NCI-H526 treated with DMSO at 0.1 percent for 48 hours (cell line): ENCODE data around the gene PTPRN2.

Experiments used
- DNase-seq: peaks from one replicate; lab custom pipeline; 2025; lab: John Stamatoyannopoulos, UW

Gene PTPRN2

GRCh38 chr7:158014976-158015375, 572.6 kb downstream of the PTPRN2 start:
- no peak for DNase-seq

DNA sequence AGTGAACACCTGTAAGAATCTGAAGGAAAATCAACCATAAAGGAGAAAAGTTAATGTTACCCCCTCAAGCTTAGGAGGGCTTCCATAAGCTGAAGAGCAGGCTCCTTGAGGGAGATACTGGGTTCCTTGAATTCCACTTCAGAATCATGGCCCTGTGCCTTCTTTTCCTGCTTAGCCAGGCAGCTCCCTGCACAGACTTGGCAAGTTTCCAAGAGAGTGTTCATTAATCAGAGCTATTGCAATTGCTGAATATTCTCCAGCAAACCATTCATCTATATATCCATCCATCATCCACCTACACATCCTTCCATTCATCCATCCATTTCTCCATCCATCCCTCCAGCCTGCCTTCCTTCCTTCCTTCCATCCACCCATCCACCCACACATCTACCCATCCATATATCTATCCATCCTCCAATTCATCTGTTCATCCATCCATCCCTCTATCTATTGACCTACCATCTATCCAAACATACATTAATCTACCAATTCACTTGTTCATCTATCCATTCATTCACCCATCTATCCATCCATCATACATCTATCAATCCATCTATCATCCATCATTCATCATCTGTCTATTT, 574.4 kb downstream of the PTPRN2 start:
- DNase-seq = no peak

DNA sequence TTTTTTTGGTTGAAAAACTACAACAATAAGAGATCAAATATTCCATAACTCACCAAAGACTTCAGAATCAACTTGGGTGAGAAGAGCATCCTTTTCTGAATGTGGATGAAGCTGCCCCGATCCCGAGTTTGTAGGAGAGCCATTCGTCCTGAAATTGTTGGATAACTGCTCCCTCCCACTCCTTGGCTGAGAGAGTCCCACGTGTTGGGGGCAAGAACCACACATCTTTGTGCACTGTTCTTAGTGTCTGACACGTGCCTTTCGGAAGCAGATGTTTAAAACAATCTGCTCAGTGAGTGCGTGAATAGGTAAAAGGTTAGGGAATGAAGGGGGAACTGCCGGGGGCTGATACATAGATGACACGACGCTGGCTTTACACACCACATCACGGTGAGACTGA, 575.7 kb downstream of the PTPRN2 start:
- no peak for DNase-seq

DNA sequence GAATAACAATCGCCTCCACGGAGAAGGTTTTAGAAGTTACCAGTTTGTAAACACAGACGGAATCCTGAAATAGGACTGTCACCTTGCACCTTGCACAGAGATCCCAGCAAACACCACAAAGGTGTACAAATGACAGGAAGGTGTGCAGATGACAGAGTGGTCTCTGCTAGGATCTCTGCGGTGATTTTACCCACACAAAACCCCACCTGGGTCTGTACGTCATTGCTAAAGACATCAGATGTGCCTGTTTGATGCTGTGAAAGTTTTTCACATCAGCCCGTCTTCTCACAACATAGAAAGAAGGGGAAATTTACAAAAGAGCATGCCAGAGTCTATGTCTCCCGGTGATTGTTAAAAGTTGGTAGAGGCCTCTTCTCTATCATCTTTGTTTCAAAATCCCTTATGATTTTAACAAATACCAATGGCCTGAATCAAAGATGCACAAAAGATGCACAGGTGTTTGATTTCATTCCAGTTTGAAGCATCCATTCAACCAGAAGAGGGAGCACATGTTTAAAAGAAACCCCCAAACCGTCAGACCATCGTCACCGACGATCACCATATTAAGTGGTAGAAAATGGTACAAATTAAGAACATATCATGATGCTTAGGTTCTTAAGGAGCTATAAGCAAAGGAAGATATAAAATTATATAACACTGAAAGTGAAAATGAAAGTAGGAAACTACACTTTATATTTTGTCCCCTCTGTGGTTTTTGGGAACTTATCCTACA, 576.5 kb downstream of the PTPRN2 start:
- DNase-seq = no peak

- no peak for DNase-seq
These were observed 577.7 kb downstream of the PTPRN2 start for GRCh38 chr7:158009886-158010285.

DNA sequence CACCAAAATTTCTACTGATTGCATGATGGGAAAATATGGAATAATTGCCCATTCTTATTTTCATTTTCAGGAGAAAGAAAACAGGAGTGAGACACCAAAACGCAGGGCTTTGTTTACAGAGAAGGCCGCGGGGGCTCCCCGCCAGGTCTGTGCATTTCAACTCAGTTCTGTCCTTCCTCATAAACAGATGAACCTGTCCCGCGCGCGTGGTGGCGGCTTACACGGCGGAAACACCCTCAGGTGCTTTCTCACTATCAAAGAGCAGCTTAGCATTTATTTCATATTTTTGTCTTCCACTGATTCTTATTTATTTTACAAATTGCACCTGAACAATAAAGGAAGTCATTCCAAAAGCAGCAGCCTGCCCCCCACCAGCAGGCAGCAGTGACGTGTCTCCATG, 579.4 kb downstream of the PTPRN2 start:
- no peak for DNase-seq

DNA sequence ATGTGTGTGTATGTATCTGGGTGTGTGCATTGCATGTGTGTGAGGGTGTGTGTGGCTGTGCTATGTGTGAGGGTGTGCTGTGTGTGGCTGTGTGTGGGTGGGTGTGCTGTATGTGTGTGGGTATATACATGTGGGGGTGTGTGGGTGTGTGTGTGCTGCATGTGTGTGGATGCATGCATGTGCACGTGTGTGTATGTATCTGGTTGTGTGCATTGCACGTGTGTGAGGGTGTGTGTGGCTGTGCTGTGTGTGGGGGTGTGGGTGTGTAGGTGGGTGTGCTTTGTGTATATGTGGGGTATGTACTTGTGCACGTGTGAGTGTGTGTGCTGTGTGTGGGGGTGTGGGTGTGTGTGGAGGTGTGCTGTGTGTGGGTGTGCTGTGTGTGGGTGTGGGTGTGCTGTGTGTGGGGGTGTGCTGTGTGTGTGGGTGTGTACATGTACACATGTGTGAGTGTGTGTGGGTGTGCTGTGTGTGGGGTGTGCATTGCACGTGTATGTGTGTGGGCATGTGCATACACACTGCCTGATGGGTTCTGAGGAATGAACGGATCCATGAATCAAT, 579.8 kb downstream of the PTPRN2 start:
- DNase-seq = no peak

DNA sequence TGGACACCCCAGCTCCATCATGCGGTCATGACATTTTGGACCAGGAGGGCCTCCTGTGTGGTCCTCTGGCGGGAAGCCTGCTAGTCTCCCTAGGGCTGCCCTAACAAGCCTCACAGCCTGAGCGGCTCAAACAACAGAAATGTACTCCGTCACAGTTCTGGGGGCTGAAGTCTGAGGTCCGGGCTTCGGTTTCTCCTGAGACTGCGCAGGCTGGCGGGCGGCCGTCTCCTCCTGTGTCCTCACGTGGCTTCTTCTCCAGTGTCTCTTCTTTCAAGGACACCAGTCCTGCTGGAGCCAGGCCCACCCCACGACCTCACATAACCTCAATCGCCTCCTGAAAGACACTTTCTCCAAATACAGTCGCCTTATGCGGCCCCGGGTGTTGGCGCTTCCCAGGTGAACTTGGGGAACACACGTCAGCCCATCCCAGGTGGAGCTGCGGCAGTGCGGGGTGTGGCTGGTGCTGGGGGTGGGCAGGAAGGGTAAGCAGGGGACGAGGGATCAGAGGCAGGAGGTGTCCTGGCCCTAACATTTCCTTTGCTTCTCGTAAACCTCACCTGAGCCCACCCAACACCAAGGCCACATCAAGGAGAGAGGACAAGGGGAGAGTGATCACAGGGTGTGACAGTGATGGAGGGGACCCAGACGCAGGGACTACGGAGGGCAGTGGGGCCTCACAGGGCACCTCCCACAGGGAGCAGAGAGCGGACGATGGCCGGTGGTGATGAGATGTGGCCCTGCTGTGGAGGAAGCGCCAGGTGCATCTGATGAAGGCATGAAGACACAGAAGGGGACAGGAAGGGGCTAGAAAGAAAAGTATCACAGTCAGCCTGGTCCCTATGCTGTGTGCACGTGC, 580.6 kb downstream of the PTPRN2 start:
- no peak for DNase-seq

DNA sequence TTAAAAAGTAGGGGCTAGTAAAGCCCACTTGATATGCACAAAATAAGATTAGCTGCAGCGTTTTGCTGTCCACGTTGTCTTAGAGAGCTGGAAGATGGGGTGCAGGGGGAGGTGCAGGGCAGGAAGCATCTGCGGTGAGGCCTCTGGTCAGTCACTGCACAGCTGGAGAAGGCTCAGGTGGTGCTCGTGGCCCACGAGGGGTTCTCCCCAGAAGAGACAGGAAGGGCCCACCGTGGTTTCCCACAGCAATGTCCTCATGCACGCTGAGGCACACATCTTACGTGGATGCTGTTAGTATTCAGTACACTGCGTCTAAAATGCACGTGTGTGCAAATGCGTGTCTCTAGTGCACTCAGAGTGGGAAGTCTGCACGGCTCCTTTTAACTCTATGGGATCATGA, 582.1 kb downstream of the PTPRN2 start:
- no peak for DNase-seq

DNA sequence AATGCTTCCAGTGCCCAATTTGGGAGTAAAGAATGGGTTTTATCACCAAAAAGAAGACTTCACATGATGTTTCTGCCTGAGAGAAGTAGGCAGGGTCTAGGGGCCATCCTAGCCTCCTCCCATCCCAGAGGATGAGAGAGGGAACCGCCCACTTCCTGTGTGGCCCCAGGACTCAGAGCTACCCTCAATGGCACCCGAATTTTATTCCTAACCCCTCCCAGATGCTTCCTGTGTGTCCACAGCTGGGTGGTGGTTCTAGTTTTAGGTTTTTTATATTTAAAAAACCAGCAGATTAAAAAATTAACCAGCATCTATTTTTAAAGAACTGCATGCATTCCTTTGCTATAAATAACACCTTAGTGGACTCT, 583.5 kb downstream of the PTPRN2 start:
- no peak for DNase-seq

- DNase-seq = no peak
These were observed 584.0 kb downstream of the PTPRN2 start for GRCh38 chr7:158003441-158004122.

- DNase-seq = no peak
These were observed 585.0 kb downstream of the PTPRN2 start for GRCh38 chr7:158002486-158003080.

GRCh38 chr7:158001621-158002320, 585.9 kb downstream of the PTPRN2 start:
- DNase-seq = no peak

GRCh38 chr7:158001003-158001402, 586.6 kb downstream of the PTPRN2 start:
- DNase-seq = no peak

DNA sequence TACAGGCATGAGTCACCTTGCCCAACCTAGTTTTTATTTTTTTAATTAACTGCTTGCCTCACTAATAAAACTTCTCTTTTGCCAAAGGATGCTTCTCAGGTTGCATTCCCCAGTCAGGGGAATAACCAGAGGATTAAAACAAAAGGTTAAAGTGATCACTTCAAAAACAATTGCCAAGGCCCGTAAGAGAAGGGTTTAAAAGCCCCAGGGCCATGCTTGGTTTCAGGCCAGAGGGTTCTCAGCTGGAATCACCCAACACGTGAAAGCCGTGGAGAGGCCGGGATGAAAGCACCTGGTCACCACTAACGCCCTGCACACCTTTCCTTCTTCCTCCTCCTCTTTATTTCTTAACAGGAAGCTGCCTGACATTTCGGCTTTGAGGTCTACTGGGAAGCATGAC, 587.5 kb downstream of the PTPRN2 start:
- no peak for DNase-seq

DNA sequence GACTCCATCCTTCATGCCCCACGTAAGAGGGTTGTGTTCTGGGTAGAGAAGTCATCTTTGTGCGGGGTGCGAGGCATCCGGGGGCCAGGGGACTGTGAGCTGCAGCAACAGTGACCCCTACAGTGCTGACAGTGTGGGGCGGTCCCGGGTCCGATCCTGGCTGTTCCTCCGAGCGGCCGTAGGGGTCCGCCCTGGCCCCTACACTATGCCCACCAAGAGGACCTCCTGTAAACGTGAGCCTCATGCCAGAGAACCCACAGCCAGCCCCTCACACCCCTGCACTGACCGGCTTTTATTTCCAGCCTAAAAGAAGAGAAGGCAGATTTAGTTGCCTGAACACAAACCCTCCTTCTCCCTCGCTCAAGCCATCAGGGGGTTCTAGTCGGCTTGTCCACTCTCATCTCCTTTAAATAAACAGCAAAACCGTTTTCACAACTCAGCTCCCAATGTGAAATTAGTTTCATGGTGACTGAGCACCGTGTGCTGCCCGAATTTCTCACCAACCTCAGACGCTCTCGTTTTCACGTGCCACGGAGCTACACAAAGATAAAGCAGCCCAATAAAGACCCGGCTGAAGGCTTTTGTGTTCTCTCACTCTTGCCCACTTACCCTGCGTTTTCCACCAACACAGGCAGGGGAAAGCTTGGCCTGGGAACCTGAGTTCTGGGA, 588.6 kb downstream of the PTPRN2 start:
- no peak for DNase-seq

GRCh38 chr7:157997471-157997870, 590.2 kb downstream of the PTPRN2 start:
- DNase-seq = no peak

DNA sequence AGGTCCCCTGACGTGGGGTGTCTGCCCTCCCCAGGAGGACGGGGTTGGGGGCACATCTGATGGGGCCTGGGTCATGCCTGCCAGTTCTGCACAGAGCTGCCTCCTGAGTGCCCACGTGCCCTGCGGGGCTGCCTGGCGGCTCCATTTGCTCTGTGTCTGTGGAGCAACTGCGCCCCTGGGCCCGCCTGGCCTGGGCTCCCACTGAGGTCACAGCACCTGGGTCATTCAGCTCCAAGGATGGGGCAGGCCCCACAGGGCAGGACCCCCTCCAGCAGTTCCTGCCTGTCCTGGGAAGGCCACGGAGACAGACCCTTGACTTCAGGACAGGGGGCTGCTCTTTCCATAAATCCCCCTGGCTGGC, 590.6 kb downstream of the PTPRN2 start:
- DNase-seq = no peak

DNA sequence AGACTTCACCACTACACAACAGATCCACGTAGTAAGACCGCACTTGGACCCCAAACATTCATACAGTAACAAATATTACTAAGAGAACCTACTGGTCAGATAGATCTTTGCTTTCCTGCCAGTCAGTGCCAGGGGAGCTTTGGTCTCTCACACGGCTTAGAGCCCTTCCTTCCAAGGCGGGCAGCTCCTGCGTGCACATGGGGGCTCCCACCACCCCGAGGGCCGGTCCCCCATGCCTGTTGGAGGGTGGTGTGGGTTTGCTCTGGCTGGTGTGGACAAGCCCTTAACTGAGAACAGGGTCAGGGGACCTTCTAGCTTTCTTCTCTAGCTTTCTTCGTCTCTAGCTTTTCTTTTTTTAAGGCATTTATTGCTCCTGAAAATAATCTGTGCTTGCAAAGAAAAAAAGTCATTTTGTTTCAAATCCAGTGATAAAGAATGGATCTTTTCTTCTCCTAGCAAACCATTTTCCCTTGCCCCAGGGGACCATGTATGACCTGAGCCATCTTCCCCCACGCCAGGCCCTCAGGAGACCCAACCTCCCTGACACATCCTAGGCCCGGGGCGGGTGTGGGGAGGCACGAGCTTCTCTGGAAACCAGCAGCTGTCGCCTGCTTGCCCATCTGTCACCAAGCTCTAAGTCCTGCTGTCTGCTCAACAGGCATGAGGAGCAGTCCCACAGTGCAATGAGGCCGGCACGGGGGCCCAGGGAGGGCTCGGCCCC, 591.1 kb downstream of the PTPRN2 start:
- no peak for DNase-seq

GRCh38 chr7:157995815-157996214, 591.8 kb downstream of the PTPRN2 start:
- no peak for DNase-seq
